SHP77 (cell line): Measurements from ENCODE around the gene MAP3K10.

ENCODE experiments used
- DNase-seq, 2 experiments: peaks; one replicate each; lab custom pipeline; 2025; lab: John Stamatoyannopoulos, UW

MAP3K10 gene

GRCh38 chr19:40249781-40250180 is 58.6 kb downstream of the MAP3K10 start:
- no peak for DNase-seq

- DNase-seq: no peak
These were observed 60.0 kb downstream of the MAP3K10 start for GRCh38 chr19:40251244-40251643.

DNA sequence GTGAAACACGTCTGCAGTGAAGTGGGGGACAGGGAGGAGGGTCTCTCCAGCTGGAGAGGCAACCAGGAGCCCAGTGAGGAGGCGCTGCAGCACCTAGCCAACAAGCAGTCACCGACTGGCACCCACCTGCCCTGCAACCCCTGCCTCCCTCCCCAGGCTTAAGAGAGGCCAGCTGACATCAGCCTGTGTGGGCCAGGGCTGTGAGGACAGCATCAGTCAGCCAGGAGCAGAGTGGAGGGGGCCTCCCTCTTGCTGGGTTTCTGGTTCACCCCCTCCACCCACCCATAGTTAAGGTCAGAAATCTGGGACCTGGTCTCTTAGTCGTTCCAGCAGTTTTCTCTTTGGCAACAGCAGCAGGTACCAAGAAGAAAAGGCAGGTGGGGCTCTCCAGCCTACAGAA is 60.8 kb downstream of the MAP3K10 start:
- no peak for DNase-seq

DNA sequence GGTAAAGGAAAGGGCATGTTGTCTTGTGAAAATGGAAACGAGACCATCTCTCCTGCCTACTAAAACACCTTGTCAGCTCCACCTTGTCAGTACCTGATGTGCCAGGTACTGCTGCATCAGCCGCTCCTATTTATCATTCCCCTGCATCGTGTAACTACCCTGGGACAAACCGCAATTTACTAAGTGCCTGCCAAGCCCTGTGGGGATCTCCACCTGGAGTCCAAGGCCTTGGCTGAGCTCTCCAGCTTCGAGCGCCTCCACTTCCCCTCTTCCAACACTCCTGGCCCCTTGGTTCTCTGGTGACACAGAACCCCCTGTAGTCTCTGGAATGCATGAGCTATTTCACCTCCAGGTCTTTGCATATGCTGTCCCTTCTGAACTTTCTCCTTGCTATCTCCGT is 61.2 kb downstream of the MAP3K10 start:
- DNase-seq: no peak

GRCh38 chr19:40253611-40254092 is 62.4 kb downstream of the MAP3K10 start:
- DNase-seq: no peak

- DNase-seq: no peak
These were observed 63.6 kb downstream of the MAP3K10 start for GRCh38 chr19:40254714-40255418.

- DNase-seq: no peak
These were observed 64.5 kb downstream of the MAP3K10 start for GRCh38 chr19:40255619-40256166.

DNA sequence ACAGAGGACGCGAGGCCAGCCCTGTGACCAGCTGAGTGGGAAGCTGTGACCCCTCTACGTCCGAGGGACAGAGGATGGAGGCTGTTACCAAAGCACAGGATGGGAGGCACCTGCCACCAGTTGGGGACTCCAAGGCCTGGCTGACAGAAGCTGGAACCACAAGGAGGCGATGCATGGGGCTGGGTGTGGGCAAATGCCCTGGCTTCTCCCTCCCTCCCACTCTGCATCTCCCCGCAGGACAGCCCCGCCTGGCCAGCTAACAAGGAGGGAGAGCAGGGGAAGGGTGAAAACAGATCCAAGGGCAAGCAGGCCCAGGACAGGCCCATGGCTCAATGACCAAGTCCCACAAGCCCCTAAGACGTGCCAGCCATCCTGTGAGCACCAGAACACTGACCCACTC is 65.3 kb downstream of the MAP3K10 start:
- DNase-seq: no peak

DNA sequence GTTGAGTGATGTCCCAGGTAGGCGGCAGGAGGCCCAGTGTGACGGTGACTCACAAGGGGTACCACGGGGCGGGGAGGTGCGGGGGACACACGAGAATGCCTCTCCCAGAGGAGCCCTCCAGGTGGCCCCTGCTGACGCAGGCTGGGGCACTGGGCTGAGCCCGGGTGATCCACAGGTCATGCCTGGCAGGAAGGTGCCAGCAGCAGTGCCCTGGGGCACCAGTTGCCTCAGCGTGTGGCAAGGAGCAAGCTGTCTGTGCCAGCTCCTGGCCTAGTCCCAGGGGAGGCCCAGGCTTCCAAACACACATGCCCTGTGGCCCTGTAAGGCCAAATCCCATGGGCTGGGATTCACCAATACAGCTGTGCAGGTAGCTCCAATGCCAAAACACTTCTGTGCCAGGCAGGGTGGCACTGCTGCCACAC is 65.9 kb downstream of the MAP3K10 start:
- no peak for DNase-seq

GRCh38 chr19:40261631-40262030 is 70.4 kb downstream of the MAP3K10 start:
- DNase-seq: no peak

- peak; percentile 20 to 31 for DNase-seq
These were observed 71.2 kb downstream of the MAP3K10 start for GRCh38 chr19:40262422-40262821.

DNA sequence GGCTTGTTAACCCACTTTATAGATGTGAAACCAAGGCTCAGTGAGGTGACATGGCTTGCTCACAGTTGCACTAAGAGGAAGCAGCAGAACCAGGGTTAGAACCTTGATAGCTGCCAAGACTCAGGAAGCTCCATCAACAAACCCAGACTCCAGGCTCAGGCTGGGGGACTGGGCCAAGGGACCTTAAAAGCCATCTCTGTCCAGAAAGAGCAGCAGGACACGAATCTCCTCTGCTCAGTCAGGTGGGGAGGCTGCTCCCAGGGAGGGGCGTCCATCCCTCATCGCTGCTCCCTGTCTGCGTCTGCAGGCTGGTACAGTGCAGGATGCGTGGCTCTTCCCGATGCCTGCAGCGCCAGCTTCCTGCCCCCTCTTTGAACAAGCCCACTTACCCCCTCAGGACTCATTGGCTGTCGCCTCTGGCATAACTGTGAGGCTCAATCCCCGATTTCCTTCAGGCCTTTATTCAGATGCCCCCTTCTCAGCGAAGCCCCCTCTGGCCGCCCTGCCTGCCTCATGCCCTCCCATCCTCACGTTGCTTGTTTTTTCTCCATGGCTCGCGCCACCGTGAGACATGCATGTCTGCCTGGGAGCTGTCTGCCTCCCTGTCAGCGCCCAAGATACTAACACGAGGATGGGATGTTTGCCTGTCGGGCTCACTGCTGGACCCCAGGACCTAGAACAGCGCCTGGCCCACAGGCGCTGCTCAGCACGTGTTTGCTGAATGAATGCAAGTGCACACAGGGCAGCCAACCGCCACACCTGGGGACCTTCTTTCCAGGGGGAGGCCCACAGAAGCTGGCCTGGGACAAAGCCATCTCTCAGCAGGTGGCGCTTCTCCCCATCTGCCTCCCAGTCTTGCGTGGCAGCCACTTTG is 72.5 kb downstream of the MAP3K10 start:
- no peak for DNase-seq

- no peak for DNase-seq
These were observed 73.3 kb downstream of the MAP3K10 start for GRCh38 chr19:40264314-40265054.
